Sigmoid colon (tissue), 4 donors: Measurements from ENCODE around the gene PAX3.

Experiments used
- EP300 ChIP-seq, 4 donors: sonication (generic); formaldehyde crosslinking; IDR thresholded peaks; one replicate each; pipeline ENCODE4 v1.6.1; 2017; ENCODE audit warnings: antibody characterized with exemption in 4 of 4
- POLR2A ChIP-seq, 2 donors: fragments of 450-650 bp; IDR thresholded peaks; one replicate each; pipeline ENCODE4 v1.6.1; 2016; ENCODE audit warnings: antibody characterized with exemption in 2 of 2, mild to moderate bottlenecking in 2 of 2, moderate library complexity in 2 of 2
- TF ChIP-seq, protein P1 (sequence below), 4 experiments: fragments of 450-650 bp in 3 of 4; fragments of 200-600 bp in 1 of 4; IDR thresholded peaks; one replicate each; pipeline ENCODE4 v1.5.1; 2016 to 2019; ENCODE audit warnings: antibody characterized with exemption in 4 of 4, mild to moderate bottlenecking in 3 of 4, moderate library complexity in 2 of 4

DNA sequence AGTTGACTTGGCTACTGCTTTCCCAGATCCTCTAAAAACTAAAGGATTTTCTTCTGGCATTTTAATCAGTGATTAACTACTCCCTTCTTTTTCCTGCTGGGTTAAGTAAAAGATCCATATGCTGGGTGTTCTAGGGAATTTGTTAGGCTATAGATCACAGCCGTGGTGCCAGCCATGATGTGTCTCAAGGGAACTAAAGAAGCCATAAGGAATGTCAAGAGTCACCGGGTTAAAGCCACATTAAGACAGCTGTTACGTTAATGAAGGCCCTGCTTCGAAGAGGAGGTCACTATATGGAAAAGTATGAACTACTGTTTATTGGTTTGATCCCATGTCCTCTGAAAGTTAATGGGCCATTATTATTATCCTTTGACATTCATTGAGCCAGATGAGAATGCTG, 70.7 kb downstream of the PAX3 start:
- TF ChIP-seq, protein P1, sequence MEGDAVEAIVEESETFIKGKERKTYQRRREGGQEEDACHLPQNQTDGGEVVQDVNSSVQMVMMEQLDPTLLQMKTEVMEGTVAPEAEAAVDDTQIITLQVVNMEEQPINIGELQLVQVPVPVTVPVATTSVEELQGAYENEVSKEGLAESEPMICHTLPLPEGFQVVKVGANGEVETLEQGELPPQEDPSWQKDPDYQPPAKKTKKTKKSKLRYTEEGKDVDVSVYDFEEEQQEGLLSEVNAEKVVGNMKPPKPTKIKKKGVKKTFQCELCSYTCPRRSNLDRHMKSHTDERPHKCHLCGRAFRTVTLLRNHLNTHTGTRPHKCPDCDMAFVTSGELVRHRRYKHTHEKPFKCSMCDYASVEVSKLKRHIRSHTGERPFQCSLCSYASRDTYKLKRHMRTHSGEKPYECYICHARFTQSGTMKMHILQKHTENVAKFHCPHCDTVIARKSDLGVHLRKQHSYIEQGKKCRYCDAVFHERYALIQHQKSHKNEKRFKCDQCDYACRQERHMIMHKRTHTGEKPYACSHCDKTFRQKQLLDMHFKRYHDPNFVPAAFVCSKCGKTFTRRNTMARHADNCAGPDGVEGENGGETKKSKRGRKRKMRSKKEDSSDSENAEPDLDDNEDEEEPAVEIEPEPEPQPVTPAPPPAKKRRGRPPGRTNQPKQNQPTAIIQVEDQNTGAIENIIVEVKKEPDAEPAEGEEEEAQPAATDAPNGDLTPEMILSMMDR (IDR thresholded peaks at IDR 0.05): no peak
- no peak for TF ChIP-seq EP300 (IDR thresholded peaks at IDR 0.05)
- TF ChIP-seq POLR2A (IDR thresholded peaks at IDR 0.05): no peak
